GM19463 (cell line): ENCODE results near the gene SLC6A7.
"Not testable (repeated sequence)": the region's sequence is repeated elsewhere in the genome, so short reads cannot be mapped to it uniquely, and the experiment has no call there.

ENCODE experiments used
- ATAC-seq: cut with Tn5 transposase; IDR thresholded peaks from one replicate; pipeline ENCODE4 v1.9.1; 2021; ENCODE audit warnings: mild to moderate bottlenecking, moderate library complexity; ENCODE audit not compliant: unreplicated experiment

Gene SLC6A7

GRCh38 chr5:150238646-150239045 lies 48.8 kb downstream of the SLC6A7 start:
- no peak for ATAC-seq

GRCh38 chr5:150239099-150239793 lies 49.4 kb downstream of the SLC6A7 start:
- ATAC-seq: no peak

GRCh38 chr5:150239794-150240122 lies 49.9 kb downstream of the SLC6A7 start:
- ATAC-seq: no peak

- ATAC-seq: no peak
Observed at GRCh38 chr5:150241298-150242160, 51.7 kb downstream of the SLC6A7 start.

- no peak for ATAC-seq
Observed at GRCh38 chr5:150242251-150242894, 52.5 kb downstream of the SLC6A7 start.

- ATAC-seq: no peak
Observed at GRCh38 chr5:150243590-150243989, 53.7 kb downstream of the SLC6A7 start.

GRCh38 chr5:150244209-150244608 lies 54.3 kb downstream of the SLC6A7 start:
- ATAC-seq: no peak

GRCh38 chr5:150245111-150245789 lies 55.4 kb downstream of the SLC6A7 start:
- no peak for ATAC-seq

GRCh38 chr5:150245808-150246207 lies 55.9 kb downstream of the SLC6A7 start:
- ATAC-seq: no peak

- ATAC-seq: no peak
Observed at GRCh38 chr5:150246429-150246828, 56.6 kb downstream of the SLC6A7 start.

- ATAC-seq: no peak
Observed at GRCh38 chr5:150246835-150247234, 57.0 kb downstream of the SLC6A7 start.

- no peak for ATAC-seq
Observed at GRCh38 chr5:150247726-150248125, 57.9 kb downstream of the SLC6A7 start.

GRCh38 chr5:150248493-150248892 lies 58.6 kb downstream of the SLC6A7 start:
- ATAC-seq: not testable (repeated sequence)

GRCh38 chr5:150248946-150249345 lies 59.1 kb downstream of the SLC6A7 start:
- no peak for ATAC-seq

- ATAC-seq: no peak
Observed at GRCh38 chr5:150249744-150250143, 59.9 kb downstream of the SLC6A7 start.

- no peak for ATAC-seq
Observed at GRCh38 chr5:150251504-150251903, 61.6 kb downstream of the SLC6A7 start.

GRCh38 chr5:150252489-150252888 lies 62.6 kb downstream of the SLC6A7 start:
- no peak for ATAC-seq

GRCh38 chr5:150253416-150254208 lies 63.8 kb downstream of the SLC6A7 start:
- ATAC-seq: no peak

- ATAC-seq: no peak
Observed at GRCh38 chr5:150254363-150254762, 64.5 kb downstream of the SLC6A7 start.

- no peak for ATAC-seq
Observed at GRCh38 chr5:150254774-150255173, 64.9 kb downstream of the SLC6A7 start.
